HepG2 (cell line): ENCODE results near the gene ABL2. TPM values are rescaled to one million over a fixed set of nuclear protein-coding genes. Genes with fewer than 3 reads are reported as not detected.

Experiments used
- ATAC-seq: fragments of 200-7000 bp; cut with Tn5 transposase; 3 replicates; pipeline ENCODE4 v1.9.1; 2020; ENCODE audit warnings: mild to moderate bottlenecking, moderate library complexity
- BruUV-seq: library from RNA; stranded (reverse); fragments of 400-500 nt; replicated peaks from 2 replicates; lab custom pipeline; 2021; lab: Mats Ljungman, UMichigan
- CTCF ChIA-PET: fragments of 300-600 bp; formaldehyde crosslinking; extraction: SDS; loops from one replicate; lab custom pipeline; 2021; ENCODE audit warnings: low total read pairs, inconsistent platforms, low intra/inter-chr PET ratio; lab: Yijun Ruan, JAX
- POLR2A ChIA-PET: fragments of 350-600 bp; sonication (Branson Sonifier 250); formaldehyde crosslinking; loops from one replicate; lab custom pipeline; 2020; ENCODE audit warnings: antibody characterized with exemption, inconsistent platforms; lab: Yijun Ruan, JAX
- DNase-seq: peaks from one replicate; pipeline ENCODE4 v3.0.0-alpha.2; 2015; ENCODE audit warnings: low spot score
- FAIRE-seq: peaks from 3 replicates; lab custom pipeline; 2011; peaks lifted over from hg19 to GRCh38; lab: Jason Lieb, UNC
- H2AFZ ChIP-seq: one replicate; pipeline ENCODE4 v1.6.1; 2011; ENCODE audit warnings: low read length, inconsistent platforms
- H3K27ac ChIP-seq: fragments of 300-600 bp; 3 replicates; pipeline ENCODE4 v1.8.0; 2011; ENCODE audit warnings: mixed run types, mild to moderate bottlenecking, mixed read lengths, low read length, inconsistent platforms; ENCODE audit not compliant: insufficient read depth; ENCODE audit errors: extremely low read length
- H3K27me3 ChIP-seq, 2 experiments: fragments of 200-600 bp in 1 of 2; 2 replicates in 1 of 2; 3 replicates in 1 of 2; pipeline versions ENCODE4 v1.6.0 to v1.8.0; 2011; ENCODE audit warnings: low read length in 2 of 2, mild to moderate bottlenecking in 2 of 2, moderate library complexity in 2 of 2, inconsistent platforms in 1 of 2; ENCODE audit not compliant: insufficient read depth in 2 of 2, control insufficient read depth in 1 of 2
- H3K36me3 ChIP-seq, 2 experiments: fragments of 200-600 bp in 1 of 2; replicated peaks in 1 of 2; 2 replicates in 1 of 2; 3 replicates in 1 of 2; pipeline versions ENCODE4 v1.5.1 to v1.8.0; 2011; ENCODE audit warnings: low read length in 2 of 2, inconsistent platforms in 1 of 2; ENCODE audit not compliant: insufficient read depth in 2 of 2, control insufficient read depth in 1 of 2
- H3K4me1 ChIP-seq: 2 replicates; pipeline ENCODE4 v1.5.1; 2012; ENCODE audit warnings: low read length, inconsistent platforms; ENCODE audit not compliant: insufficient read depth
- H3K4me2 ChIP-seq: 2 replicates; pipeline ENCODE4 v1.6.0; 2011; ENCODE audit warnings: low read depth, low read length, inconsistent platforms
- H3K4me3 ChIP-seq, 3 experiments: fragments of 200-600 bp in 1 of 3; sonication (generic), shearing (Covaris generic) in 1 of 3; replicated peaks in 1 of 3; 2 replicates each; pipeline ENCODE4 v1.5.1; 2011 to 2016; ENCODE audit warnings: low read length in 3 of 3, inconsistent platforms in 2 of 3, low read depth in 2 of 3, mild to moderate bottlenecking in 2 of 3, control low read depth in 1 of 3, mixed read lengths in 1 of 3; ENCODE audit not compliant: insufficient read depth in 1 of 3
- H3K79me2 ChIP-seq: one replicate; pipeline ENCODE4 v1.6.1; 2011; ENCODE audit warnings: low read length, inconsistent platforms; ENCODE audit not compliant: insufficient read depth
- H3K9ac ChIP-seq: 2 replicates; pipeline ENCODE4 v1.6.0; 2011; ENCODE audit warnings: mild to moderate bottlenecking, low read depth, low read length, inconsistent platforms; ENCODE audit not compliant: insufficient read depth
- H3K9me3 ChIP-seq: 2 replicates; pipeline ENCODE4 v1.5.1; 2012; ENCODE audit warnings: mild to moderate bottlenecking, low read length
- H4K20me1 ChIP-seq: 2 replicates; pipeline ENCODE4 v1.6.0; 2011; ENCODE audit warnings: inconsistent platforms, mild to moderate bottlenecking, low read length, moderate library complexity; ENCODE audit not compliant: insufficient read depth
- AGO2 ChIP-seq: fragments of 200-400 bp; formaldehyde crosslinking; optimal IDR thresholded peaks from 2 replicates; pipeline ENCODE3; 2017; ENCODE audit warnings: mild to moderate bottlenecking, low read depth, low read length, moderate library complexity
- CBX5 ChIP-seq: sonication (generic); formaldehyde crosslinking; IDR thresholded peaks from 2 replicates; pipeline ENCODE4 v1.4.0; 2020; ENCODE audit warnings: missing genetic modification reagents, borderline replicate concordance
- DNMT3B ChIP-seq: conservative IDR thresholded peaks from 2 replicates; pipeline ENCODE4 v1.6.1; 2016; ENCODE audit warnings: missing biosample characterization, control low read depth
- EZH2 ChIP-seq: conservative IDR thresholded peaks from 2 replicates; pipeline ENCODE4 v1.6.1; 2012; ENCODE audit warnings: mild to moderate bottlenecking, low read depth, low read length, moderate library complexity
- FOXO1 ChIP-seq: sonication (generic); formaldehyde crosslinking; IDR thresholded peaks from 2 replicates; pipeline ENCODE4 v1.4.0; 2020; ENCODE audit warnings: missing genetic modification reagents
- HDAC6 ChIP-seq: fragments of 200-600 bp; sonication (generic); IDR thresholded peaks from 2 replicates; pipeline ENCODE4 v1.7.0; 2017; ENCODE audit warnings: mild to moderate bottlenecking, antibody characterized with exemption, low read length, low read depth
- KDM4B ChIP-seq: sonication (generic); formaldehyde crosslinking; IDR thresholded peaks from 2 replicates; pipeline ENCODE4 v1.4.0; 2020; ENCODE audit warnings: missing genetic modification reagents
- MAFG ChIP-seq: sonication (generic); formaldehyde crosslinking; IDR thresholded peaks from 2 replicates; pipeline ENCODE4 v1.5.1; 2020; ENCODE audit warnings: mild to moderate bottlenecking, missing genetic modification reagents
- PATZ1 ChIP-seq: sonication (generic); formaldehyde crosslinking; IDR thresholded peaks from 2 replicates; pipeline ENCODE4 v1.4.0; 2020; ENCODE audit warnings: missing genetic modification reagents
- REL ChIP-seq: sonication (generic); formaldehyde crosslinking; conservative IDR thresholded peaks from 2 replicates; pipeline ENCODE4 v1.8.0; 2022; ENCODE audit warnings: mild to moderate bottlenecking, missing genetic modification reagents, moderate library complexity
- SP1 ChIP-seq, 2 experiments: fragments of 450-650 bp in 1 of 2; sonication (generic) in 1 of 2; formaldehyde crosslinking in 1 of 2; IDR thresholded peaks; 2 replicates each; pipeline versions ENCODE4 v1.4.0 to v1.6.1; 2016 to 2020; ENCODE audit warnings: missing genetic modification reagents in 1 of 2
- TCF7 ChIP-seq: sonication (generic); IDR thresholded peaks from 2 replicates; pipeline ENCODE4 v1.6.1; 2016; ENCODE audit warnings: antibody characterized with exemption, low read depth
- ZNF138 ChIP-seq: sonication (generic); formaldehyde crosslinking; IDR thresholded peaks from 2 replicates; pipeline ENCODE4 v1.5.0; 2020; ENCODE audit warnings: mild to moderate bottlenecking, low read depth, missing genetic modification reagents
- ZNF232 ChIP-seq: sonication (generic); formaldehyde crosslinking; IDR thresholded peaks from 2 replicates; pipeline ENCODE4 v1.4.0; 2020; ENCODE audit warnings: missing genetic modification reagents, borderline replicate concordance
- ZNF253 ChIP-seq: sonication (generic); formaldehyde crosslinking; IDR thresholded peaks from 2 replicates; pipeline ENCODE4 v1.8.0; 2022; ENCODE audit warnings: mild to moderate bottlenecking, missing genetic modification reagents, borderline replicate concordance
- ZNF282 ChIP-seq: fragments of 450-650 bp; IDR thresholded peaks from 2 replicates; pipeline ENCODE4 v1.6.1; 2018; ENCODE audit not compliant: partially characterized antibody
- ZNF3 ChIP-seq: IDR thresholded peaks from 2 replicates; pipeline ENCODE4 v1.7.0; 2017; ENCODE audit warnings: inconsistent platforms
- ZNF724P ChIP-seq: sonication (generic); formaldehyde crosslinking; IDR thresholded peaks from 2 replicates; pipeline ENCODE4 v1.8.0; 2022; ENCODE audit warnings: missing genetic modification reagents, borderline replicate concordance
- ZNF747 ChIP-seq: sonication (generic); formaldehyde crosslinking; IDR thresholded peaks from 2 replicates; pipeline ENCODE4 v1.8.1; 2023; ENCODE audit warnings: missing genetic modification reagents, mild to moderate bottlenecking, borderline replicate concordance
- WGBS: methylation state at CpG from one replicate; pipeline ENCODE4 v1.1.6; 2017; ENCODE audit warnings: low lambda C conversion rate; 5-methylcytosine and 5-hydroxymethylcytosine counted together
- in situ Hi-C: cut with HindIII; loops from 2 replicates; pipeline ENCODE4 v1.10.0; 2017; ENCODE audit warnings: low pct_unique_long_range_greater_than_20kb; ENCODE audit not compliant: extremely low pct_ligation_motif_present
- intact Hi-C: fragments of 100-400 bp; cut with micrococcal nuclease; formaldehyde crosslinking; loops from one replicate; pipeline ENCODE4 v1.10.0; 2022; ENCODE audit not compliant: unreplicated experiment
- polyA plus RNA-seq, 8 experiments: library from polyadenylated mRNA; depleted of rRNA in 3 of 8; stranded (reverse) in 7 of 8; unstranded in 1 of 8; fragments of >200 nt; fragmentation: Illumina TruSeq in 4 of 8; extraction: Trizol in 4 of 8; gene quantifications; 2 replicates each; pipeline versions ENCODE4 v1.2.1 to v1.2.3, GENCODE V29; 2011 to 2016; ENCODE audit warnings: low read depth in 4 of 8, missing spikeins in 1 of 8, mixed read lengths in 1 of 8; ENCODE audit not compliant: insufficient read depth in 1 of 8
- total RNA-seq, 5 experiments: library from RNA; depleted of rRNA; stranded (reverse); fragments of >200 nt; fragmentation: Illumina TruSeq; extraction: Trizol; gene quantifications; 2 replicates each; pipeline ENCODE4 v1.2.3, GENCODE V29; 2016; ENCODE audit warnings: low read depth in 1 of 5

The ABL2 gene
- total and polyA plus RNA-seq, 2 of the 13 experiments (the other 11 are each of a cell fraction or from before 2014, with no cell fraction given): 5.8 to 6.0 TPM

DNA sequence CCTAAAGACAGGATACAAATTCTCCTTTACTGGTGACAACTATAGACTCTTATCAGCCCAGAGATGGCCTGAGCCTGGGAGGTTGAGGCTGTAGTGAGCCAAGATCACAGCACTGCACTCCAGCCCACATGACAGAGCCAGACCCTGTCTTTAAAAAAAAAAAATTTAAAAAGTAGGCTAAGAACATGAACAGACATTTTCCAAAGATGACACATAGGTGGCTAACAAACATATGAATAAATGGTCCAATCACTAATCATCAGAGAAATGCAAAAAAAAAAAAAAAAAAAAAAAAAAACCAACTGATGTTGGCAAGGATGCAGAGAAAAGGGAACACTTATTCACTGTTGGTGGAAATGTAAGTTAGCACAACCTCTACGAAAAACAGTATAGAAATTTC, 82.6 kb downstream of the ABL2 start:
- H3K36me3 ChIP-seq: no peaks in the 10 kb centered on the region
- H3K9ac ChIP-seq: no peak overlapping the region
- CTCF ChIA-PET: no interaction called here
- no peak for TF ChIP-seq KDM4B (CRISPR knock-in tag)
- no peak for TF ChIP-seq ZNF282
- TF ChIP-seq ZNF747 (CRISPR knock-in tag): no peak
- TF ChIP-seq AGO2: no peak
- TF ChIP-seq EZH2: no peak
- no peak overlapping the region for H3K4me2 ChIP-seq
- no peak overlapping the region for H2AFZ ChIP-seq
- FAIRE-seq (no peak), DNase-seq (no peak), ATAC-seq (no peak)
- H3K79me2 ChIP-seq: peaks cover 36% of the 10 kb centered on the region
- no peaks in the 10 kb centered on the region for H3K27me3 ChIP-seq
- in situ Hi-C loops: no loop called here
- BruUV-seq: no TSS peak
- WGBS: 91% methylated on average over 1 of the region's 1 CpG
- H3K4me3 ChIP-seq: no peak overlapping the region
- POLR2A ChIA-PET: no interaction called here
- 0 out of 2 replicates have a peak, but pooled peaks cover 4% of the 10 kb centered on the region for H4K20me1 ChIP-seq
- intact Hi-C loops: no loop called here
- H3K27ac ChIP-seq: no peak overlapping the region
- peaks cover 28% of the 10 kb centered on the region for H3K4me1 ChIP-seq
- no peaks in the 10 kb centered on the region for H3K9me3 ChIP-seq

DNA sequence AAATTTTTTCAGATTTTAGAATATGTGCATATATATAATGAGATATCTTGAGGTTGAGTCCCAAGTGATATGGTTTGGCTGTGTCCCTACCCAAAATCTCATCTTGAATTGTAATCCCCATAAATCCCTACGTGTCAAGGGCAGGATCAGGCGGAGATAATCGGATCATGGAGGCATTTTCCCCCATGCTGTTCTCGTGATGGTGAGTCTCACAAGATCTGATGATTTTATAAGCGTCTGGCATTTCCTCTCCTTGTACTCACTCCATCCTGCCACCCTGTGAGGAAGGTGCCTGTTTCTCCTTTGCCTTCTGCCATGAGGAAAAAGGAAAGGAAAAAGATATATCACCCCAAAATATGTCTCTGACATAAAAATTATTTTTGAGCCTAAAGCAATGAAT, 83.0 kb downstream of the ABL2 start:
- H3K36me3 ChIP-seq: no peaks in the 10 kb centered on the region
- in situ Hi-C loops (no loop called here), intact Hi-C loops (no loop called here)
- no TSS peak for BruUV-seq
- H3K27ac ChIP-seq: no peak overlapping the region
- no peak overlapping the region for H3K9ac ChIP-seq
- ChIA-PET POLR2A (no interaction called here), CTCF (no interaction called here)
- WGBS: 89% methylated on average over 5 of the region's 5 CpGs
- H3K4me2 ChIP-seq: no peak overlapping the region
- no peak overlapping the region for H3K4me3 ChIP-seq
- no peak overlapping the region for H2AFZ ChIP-seq
- ATAC-seq: no peak
- FAIRE-seq: no peak
- DNase-seq: no peak
- no peaks in the 10 kb centered on the region for H3K9me3 ChIP-seq
- 0 out of 2 replicates have a peak, but pooled peaks cover 1% of the 10 kb centered on the region for H4K20me1 ChIP-seq
- no peaks in the 10 kb centered on the region for H3K27me3 ChIP-seq
- peaks cover 28% of the 10 kb centered on the region for H3K4me1 ChIP-seq
- peaks cover 34% of the 10 kb centered on the region for H3K79me2 ChIP-seq
- TF ChIP-seq REL (CRISPR knock-in tag) (no peak), ZNF253 (CRISPR knock-in tag) (no peak), PATZ1 (CRISPR knock-in tag) (no peak), TCF7 (no peak), ZNF138 (CRISPR knock-in tag) (no peak), FOXO1 (CRISPR knock-in tag) (no peak), DNMT3B (CRISPR knock-in tag) (no peak), CBX5 (no peak), ZNF3 (CRISPR knock-in tag) (no peak), SP1 (IDR thresholded peaks at IDR 0.05) (no peak), SP1 (CRISPR knock-in tag; IDR thresholded peaks at IDR 0.05) (no peak), MAFG (no peak), ZNF724P (CRISPR knock-in tag) (no peak), ZNF232 (no peak), HDAC6 (no peak)
